Measurements from ENCODE around the gene MPZL2.

The MPZL2 gene

GRCh38 chr11:118215765-118216164 lies 48.3 kb downstream of the MPZL2 start:
- TF ChIP-seq MYC (IDR thresholded peaks at IDR 0.05; ENCODE audit: low read depth, low read length) = no peak
- no peak for TF ChIP-seq CTCF (IDR thresholded peaks at IDR 0.05; ENCODE audit: low read depth, low read length)
- TF ChIP-seq POLR2A (IDR thresholded peaks at IDR 0.05; ENCODE audit: extremely low read depth, insufficient read length) = no peak
- no peak for TF ChIP-seq MAX (IDR thresholded peaks at IDR 0.05; ENCODE audit: low read depth, low read length)
- H3K4me3 ChIP-seq (ENCODE audit: low read depth, low read length) = no peak overlapping the region

GRCh38 chr11:118215262-118215661 lies 48.8 kb downstream of the MPZL2 start:
- TF ChIP-seq MAX (IDR thresholded peaks at IDR 0.05; ENCODE audit: low read depth, low read length) = no peak
- no peak for TF ChIP-seq POLR2A (IDR thresholded peaks at IDR 0.05; ENCODE audit: extremely low read depth, insufficient read length)
- no peak for TF ChIP-seq MYC (IDR thresholded peaks at IDR 0.05; ENCODE audit: low read depth, low read length)
- no peak for TF ChIP-seq CTCF (IDR thresholded peaks at IDR 0.05; ENCODE audit: low read depth, low read length)
- no peak for DNase-seq (ENCODE audit: low read depth)
- no peak overlapping the region for H3K4me3 ChIP-seq (ENCODE audit: low read depth, low read length)

More at GRCh38 chr11:118215765-118216164, 48.3 kb downstream of the MPZL2 start:
- no peak for DNase-seq (ENCODE audit: low read depth)

DNA sequence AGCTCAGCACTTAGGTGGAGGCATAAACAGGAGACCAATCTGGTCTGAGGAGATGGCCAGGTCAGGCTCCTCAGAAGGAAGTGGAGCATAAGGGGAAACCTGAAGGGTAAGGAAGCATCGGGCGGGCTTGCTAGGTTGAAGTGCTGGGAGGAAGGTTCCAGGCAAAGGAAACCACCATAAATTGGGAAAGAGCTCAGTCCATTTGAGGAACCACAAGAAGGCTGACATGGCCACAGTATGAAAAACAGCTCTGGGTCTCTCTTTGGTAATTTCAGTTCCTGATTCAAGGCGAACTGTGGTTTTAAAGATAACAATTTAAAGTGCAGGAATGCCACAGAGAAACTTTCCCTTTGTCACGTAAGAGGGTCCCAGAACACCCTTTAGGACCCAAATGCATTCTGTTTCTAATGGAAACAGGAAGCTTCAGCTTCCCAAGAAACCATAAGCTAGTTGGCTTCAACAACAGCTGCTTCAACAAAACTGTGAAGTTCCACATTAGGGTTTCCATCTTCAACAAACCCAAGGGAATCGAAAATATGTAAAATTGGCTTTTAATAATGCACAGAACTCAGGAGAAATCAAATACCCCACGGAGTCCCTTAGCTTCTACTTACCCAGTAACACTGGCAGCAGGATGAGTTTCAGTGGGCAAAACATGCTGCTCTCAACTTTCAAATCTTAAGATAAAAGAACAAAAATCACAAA lies 49.7 kb downstream of the MPZL2 start:
- DNase-seq (ENCODE audit: low read depth) = peak; percentile 92
- no peak for TF ChIP-seq CTCF (IDR thresholded peaks at IDR 0.05; ENCODE audit: low read depth, low read length)
- no peak for TF ChIP-seq MYC (IDR thresholded peaks at IDR 0.05; ENCODE audit: low read depth, low read length)
- no peak for TF ChIP-seq POLR2A (IDR thresholded peaks at IDR 0.05; ENCODE audit: extremely low read depth, insufficient read length)
- TF ChIP-seq MAX (IDR thresholded peaks at IDR 0.05; ENCODE audit: low read depth, low read length) = no peak
- peak overlapping the region; percentile 13 for H3K4me3 ChIP-seq (ENCODE audit: low read depth, low read length)

DNA sequence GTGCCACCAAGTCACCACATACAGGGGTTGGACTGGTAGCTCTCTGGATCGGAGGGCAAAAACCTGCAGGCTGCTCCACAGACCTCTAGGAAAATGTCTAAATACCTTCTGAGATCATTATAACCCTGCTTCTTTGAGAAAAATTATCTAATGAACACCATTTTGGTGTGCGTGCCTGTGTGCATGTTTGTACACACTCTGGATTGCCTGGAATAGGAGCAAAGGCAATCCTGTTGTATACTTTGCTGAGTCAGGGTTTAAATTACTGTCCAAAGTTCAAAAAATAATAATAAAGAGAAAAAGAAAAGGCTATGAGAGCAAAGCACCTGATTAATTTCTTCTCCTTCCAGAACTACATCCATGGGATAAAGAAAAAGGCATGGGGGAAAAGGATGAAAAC lies 50.3 kb downstream of the MPZL2 start:
- no peak for TF ChIP-seq MAX (IDR thresholded peaks at IDR 0.05; ENCODE audit: low read depth, low read length)
- TF ChIP-seq CTCF (IDR thresholded peaks at IDR 0.05; ENCODE audit: low read depth, low read length) = no peak
- no peak for TF ChIP-seq POLR2A (IDR thresholded peaks at IDR 0.05; ENCODE audit: extremely low read depth, insufficient read length)
- no peak for TF ChIP-seq MYC (IDR thresholded peaks at IDR 0.05; ENCODE audit: low read depth, low read length)
- no peak for DNase-seq (ENCODE audit: low read depth)
- H3K4me3 ChIP-seq (ENCODE audit: low read depth, low read length) = no peak overlapping the region

DNA sequence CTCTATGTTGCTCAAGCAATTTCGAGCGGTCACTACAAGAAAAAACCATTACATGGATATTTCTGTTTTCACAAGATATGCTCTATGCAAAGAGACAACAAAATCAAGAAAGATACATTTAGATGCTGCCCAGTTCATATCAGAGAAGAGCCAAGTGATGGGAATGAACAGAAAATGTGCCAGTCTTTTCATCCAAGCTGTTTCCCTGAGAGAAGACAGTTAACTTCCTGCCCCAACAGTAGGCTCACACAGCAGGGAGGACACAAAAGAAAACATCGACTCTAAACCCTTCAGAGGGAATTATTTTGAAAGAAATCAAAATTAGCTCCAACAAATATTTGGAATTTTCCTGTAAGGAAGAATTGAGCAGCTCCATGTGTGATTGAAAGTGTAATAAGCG lies 50.9 kb downstream of the MPZL2 start:
- TF ChIP-seq POLR2A (IDR thresholded peaks at IDR 0.05; ENCODE audit: extremely low read depth, insufficient read length) (no peak), CTCF (IDR thresholded peaks at IDR 0.05; ENCODE audit: low read depth, low read length) (no peak), MAX (IDR thresholded peaks at IDR 0.05; ENCODE audit: low read depth, low read length) (no peak), MYC (IDR thresholded peaks at IDR 0.05; ENCODE audit: low read depth, low read length) (no peak)
- DNase-seq (ENCODE audit: low read depth) = no peak
- H3K4me3 ChIP-seq (ENCODE audit: low read depth, low read length) = no peak overlapping the region
